Muscle of leg (tissue), 11 donors: ENCODE measurements around the gene XIRP2. TPM values are rescaled to one million over a fixed set of nuclear protein-coding genes. Genes with fewer than 3 reads are reported as not detected.

Experiments used
- DNase-seq: peaks from one replicate; pipeline ENCODE4 v3.0.0; 2013
- H3K27ac ChIP-seq: one replicate; pipeline ENCODE4 v1.5.1; 2013; ENCODE audit warnings: mild to moderate bottlenecking, low read length, control low read depth
- H3K27me3 ChIP-seq: one replicate; pipeline ENCODE4 v1.6.1; 2013; ENCODE audit warnings: low read length; ENCODE audit not compliant: control insufficient read depth, insufficient read depth
- H3K36me3 ChIP-seq: one replicate; pipeline ENCODE4 v1.6.1; 2013; ENCODE audit warnings: low read length; ENCODE audit not compliant: control insufficient read depth, insufficient read depth
- H3K4me1 ChIP-seq: one replicate; pipeline ENCODE4 v1.6.1; 2013; ENCODE audit warnings: low read length; ENCODE audit not compliant: control insufficient read depth, insufficient read depth
- H3K4me3 ChIP-seq: one replicate; pipeline ENCODE4 v1.5.1; 2013; ENCODE audit warnings: low read length, control low read depth
- H3K9me3 ChIP-seq: replicated peaks from 2 replicates; pipeline ENCODE4 v1.6.1; 2013; ENCODE audit warnings: low read depth, low read length; ENCODE audit not compliant: control insufficient read depth
- WGBS: methylation state at CpG from one replicate; pipeline ENCODE4 v1.1.5; 2013; ENCODE audit warnings: missing lambda C conversion rate; ENCODE audit not compliant: insufficient coverage; 5-methylcytosine and 5-hydroxymethylcytosine counted together
- polyA plus RNA-seq, 8 donors: library from polyadenylated mRNA; unstranded; fragments of 120-200 nt; gene quantifications; one replicate each; pipeline versions ENCODE4 v1.2.1 to v1.2.3, GENCODE V29; 2013; ENCODE audit warnings: inconsistent platforms in 1 of 8, low replicate concordance in 1 of 8; ENCODE audit not compliant: insufficient read length in 8 of 8, insufficient read depth in 1 of 8
- total RNA-seq: library from RNA; stranded (reverse); fragments of 120-200 nt; gene quantifications from one replicate; pipeline ENCODE4 v1.2.4, GENCODE V29; 2013

Gene XIRP2
- total and polyA plus RNA-seq, 9 donors, result 61.8 to 144 (median 107) TPM

- Histone ChIP-seq H3K27ac (no peak overlapping the region), H3K36me3 (no peaks in the 10 kb centered on the region), H3K27me3 (no peaks in the 10 kb centered on the region), H3K4me1 (no peaks in the 10 kb centered on the region), H3K4me3 (no peak overlapping the region), H3K9me3 (no peaks in the 10 kb centered on the region)
- WGBS, result no CpG with 5 or more reads among the region's 3 CpGs
- no peak for DNase-seq
These were observed 321.5 kb downstream of the XIRP2 start for GRCh38 chr2:167209784-167210183.

- DNase-seq, result peak; percentile 49
These were observed 323.9 kb downstream of the XIRP2 start for GRCh38 chr2:167212014-167212648.

GRCh38 chr2:167215595-167215994, 327.3 kb downstream of the XIRP2 start:
- DNase-seq, result no peak
- H3K9me3 ChIP-seq, result no peaks in the 10 kb centered on the region
- no peak overlapping the region for H3K4me3 ChIP-seq
- no peaks in the 10 kb centered on the region for H3K27me3 ChIP-seq
- H3K4me1 ChIP-seq, result no peaks in the 10 kb centered on the region
- no peaks in the 10 kb centered on the region for H3K36me3 ChIP-seq
- 92% methylated on average over 2 of the region's 4 CpGs for WGBS
- H3K27ac ChIP-seq, result no peak overlapping the region

More at GRCh38 chr2:167212014-167212648, 323.9 kb downstream of the XIRP2 start:
- H3K9me3 ChIP-seq, result no peaks in the 10 kb centered on the region
- no peak overlapping the region for H3K4me3 ChIP-seq
- no peaks in the 10 kb centered on the region for H3K27me3 ChIP-seq
- no CpG with 5 or more reads among the region's 3 CpGs for WGBS
- H3K4me1 ChIP-seq, result no peaks in the 10 kb centered on the region
- no peaks in the 10 kb centered on the region for H3K36me3 ChIP-seq
- H3K27ac ChIP-seq, result no peak overlapping the region

- no CpG with 5 or more reads among the region's 4 CpGs for WGBS
- Histone ChIP-seq H3K9me3 (no peaks in the 10 kb centered on the region), H3K4me1 (no peaks in the 10 kb centered on the region), H3K27me3 (no peaks in the 10 kb centered on the region), H3K36me3 (no peaks in the 10 kb centered on the region), H3K4me3 (no peak overlapping the region), H3K27ac (no peak overlapping the region)
- DNase-seq, result no peak
These were observed 349.2 kb downstream of the XIRP2 start for GRCh38 chr2:167237478-167237877.

GRCh38 chr2:167240671-167241070, 352.4 kb downstream of the XIRP2 start:
- H3K4me3 ChIP-seq, result no peak overlapping the region
- no peaks in the 10 kb centered on the region for H3K27me3 ChIP-seq
- no CpG with 5 or more reads among the region's 1 CpG for WGBS
- H3K9me3 ChIP-seq, result no peaks in the 10 kb centered on the region
- H3K27ac ChIP-seq, result no peak overlapping the region
- no peaks in the 10 kb centered on the region for H3K36me3 ChIP-seq
- no peak for DNase-seq
- H3K4me1 ChIP-seq, result no peaks in the 10 kb centered on the region

- no CpG with 5 or more reads among the region's 4 CpGs for WGBS
- no peaks in the 10 kb centered on the region for H3K36me3 ChIP-seq
- H3K4me3 ChIP-seq, result no peak overlapping the region
- H3K4me1 ChIP-seq, result no peaks in the 10 kb centered on the region
- no peak for DNase-seq
- H3K27ac ChIP-seq, result no peak overlapping the region
- no peaks in the 10 kb centered on the region for H3K9me3 ChIP-seq
- H3K27me3 ChIP-seq, result no peaks in the 10 kb centered on the region
These were observed 360.9 kb downstream of the XIRP2 start for GRCh38 chr2:167249197-167249596.

- DNase-seq, result no peak
- H3K9me3 ChIP-seq, result no peaks in the 10 kb centered on the region
- H3K27ac ChIP-seq, result no peak overlapping the region
- no peak overlapping the region for H3K4me3 ChIP-seq
- no peaks in the 10 kb centered on the region for H3K4me1 ChIP-seq
- no peaks in the 10 kb centered on the region for H3K27me3 ChIP-seq
- H3K36me3 ChIP-seq, result no peaks in the 10 kb centered on the region
- no CpG with 5 or more reads among the region's 2 CpGs for whole genome bisulfite sequencing
These were observed 364.7 kb downstream of the XIRP2 start for GRCh38 chr2:167253025-167253424.

- H3K27ac ChIP-seq, result no peak overlapping the region
- peaks cover 2% of the 10 kb centered on the region for H3K4me1 ChIP-seq
- H3K36me3 ChIP-seq, result no peaks in the 10 kb centered on the region
- WGBS, result no CpG with 5 or more reads among the region's 1 CpG
- H3K27me3 ChIP-seq, result no peaks in the 10 kb centered on the region
- no peak for DNase-seq
- no peak overlapping the region for H3K4me3 ChIP-seq
- no peaks in the 10 kb centered on the region for H3K9me3 ChIP-seq
These were observed 366.4 kb downstream of the XIRP2 start for GRCh38 chr2:167254721-167255120.

GRCh38 chr2:167258712-167259111, 370.4 kb downstream of the XIRP2 start:
- Histone ChIP-seq H3K4me1 (peaks cover 2% of the 10 kb centered on the region), H3K9me3 (no peaks in the 10 kb centered on the region), H3K27ac (no peak overlapping the region), H3K36me3 (no peaks in the 10 kb centered on the region), H3K4me3 (no peak overlapping the region), H3K27me3 (no peaks in the 10 kb centered on the region)
- DNase-seq, result peak; percentile 13
- WGBS, result no CpG with 5 or more reads among the region's 3 CpGs

- Histone ChIP-seq H3K9me3 (peaks cover 7% of the 10 kb centered on the region), H3K4me3 (no peak overlapping the region), H3K27ac (no peak overlapping the region), H3K4me1 (no peaks in the 10 kb centered on the region), H3K36me3 (no peaks in the 10 kb centered on the region), H3K27me3 (no peaks in the 10 kb centered on the region)
- 73% methylated on average over 1 of the region's 5 CpGs for WGBS
- no peak for DNase-seq
These were observed 376.1 kb downstream of the XIRP2 start for GRCh38 chr2:167264380-167264779.

- H3K4me3 ChIP-seq, result no peak overlapping the region
- no CpG with 5 or more reads among the region's 2 CpGs for WGBS
- H3K36me3 ChIP-seq, result no peaks in the 10 kb centered on the region
- no peak overlapping the region for H3K27ac ChIP-seq
- peaks cover 7% of the 10 kb centered on the region for H3K9me3 ChIP-seq
- H3K4me1 ChIP-seq, result no peaks in the 10 kb centered on the region
- no peak for DNase-seq
- no peaks in the 10 kb centered on the region for H3K27me3 ChIP-seq
These were observed 376.7 kb downstream of the XIRP2 start for GRCh38 chr2:167265004-167265403.
